DMS 273 treated with DMSO at 0.1 percent for 48 hours (cell line): ENCODE measurements around the gene SPAG9.

Experiments
- DNase-seq: peaks from one replicate; lab custom pipeline; 2025; lab: John Stamatoyannopoulos, UW

Gene SPAG9

GRCh38 chr17:50938821-50939541, 181.7 kb downstream of the SPAG9 start:
- no peak for DNase-seq

DNA sequence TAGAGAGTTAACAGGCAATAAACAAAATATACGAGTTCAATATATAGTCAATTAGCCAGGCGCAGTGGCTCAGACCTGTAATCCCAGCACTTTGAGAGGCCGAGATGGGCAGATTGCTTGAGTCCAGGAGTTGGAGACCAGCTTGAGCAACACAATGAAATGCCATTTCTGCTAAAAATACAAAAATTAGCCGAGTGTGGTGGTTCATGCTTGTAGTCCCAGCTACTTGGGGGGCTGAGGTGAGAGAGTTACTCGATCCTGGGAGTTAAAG, 184.7 kb downstream of the SPAG9 start:
- no peak for DNase-seq

GRCh38 chr17:50935221-50935995, 185.3 kb downstream of the SPAG9 start:
- DNase-seq: no peak

DNA sequence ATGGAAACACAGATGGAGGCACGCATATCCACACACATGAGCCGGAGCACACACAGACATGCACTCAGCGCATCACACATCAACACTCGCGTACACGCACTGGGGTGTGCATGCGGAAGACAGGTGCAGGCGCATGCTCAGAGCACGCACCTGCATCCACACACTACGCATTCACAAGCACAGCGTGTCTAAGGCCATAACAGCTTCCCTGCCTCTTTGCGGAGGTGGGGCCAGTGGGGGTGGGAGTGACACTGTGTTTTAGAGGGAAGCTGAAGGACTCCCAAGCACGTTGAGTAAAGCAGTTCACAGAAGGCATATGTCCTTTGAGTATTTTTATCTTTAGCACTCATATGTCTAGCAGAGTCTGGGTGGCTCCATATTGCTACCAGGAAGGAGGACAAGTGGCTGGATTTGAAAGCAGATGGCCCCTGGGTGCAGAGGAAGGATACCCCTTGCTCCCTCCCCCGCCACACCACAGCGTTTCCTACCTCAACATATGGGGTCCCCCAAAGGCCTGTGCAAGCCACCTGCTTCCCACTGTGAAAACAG, 185.9 kb downstream of the SPAG9 start:
- DNase-seq: peak; percentile 98

DNA sequence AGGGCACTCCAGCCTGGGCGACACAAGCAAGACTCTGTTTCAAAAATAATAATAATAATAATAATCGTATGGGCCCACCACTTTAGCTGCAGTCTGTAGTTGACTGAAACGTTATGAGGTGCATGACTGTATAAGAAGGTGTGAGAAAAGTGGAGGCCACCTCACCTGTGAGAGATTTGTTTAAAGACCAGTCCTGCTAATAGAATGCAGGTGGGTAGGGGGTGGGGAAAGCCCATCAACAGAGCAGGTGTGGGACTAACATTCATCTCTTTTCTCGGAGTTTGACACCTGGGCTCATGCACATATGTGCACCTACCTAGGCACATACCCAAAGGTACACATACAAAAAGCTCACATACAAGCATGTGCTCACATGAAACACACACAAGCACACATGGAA, 186.5 kb downstream of the SPAG9 start:
- DNase-seq: no peak

- peak; percentile 96 for DNase-seq
These were observed 189.3 kb downstream of the SPAG9 start for GRCh38 chr17:50931144-50931908.

DNA sequence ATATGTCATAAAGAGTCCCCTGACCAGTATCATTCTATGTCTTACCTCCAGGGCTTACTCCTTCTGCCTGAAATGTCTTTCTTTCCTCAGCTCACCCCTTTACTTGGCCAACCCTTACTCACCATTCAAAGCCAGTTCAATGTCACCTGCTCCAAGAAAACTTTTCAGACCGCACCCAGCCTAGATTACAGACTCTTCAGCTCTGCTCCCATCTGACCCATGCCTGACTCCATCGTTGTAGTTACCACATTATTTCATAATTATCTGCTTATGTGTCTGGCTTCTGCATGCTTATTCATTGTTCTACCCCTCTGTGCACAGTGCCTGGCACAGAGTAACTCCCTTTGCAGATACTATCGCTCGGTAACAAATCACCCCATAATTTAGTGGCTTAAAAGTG, 192.0 kb downstream of the SPAG9 start:
- no peak for DNase-seq

GRCh38 chr17:50927287-50927686, 193.4 kb downstream of the SPAG9 start:
- DNase-seq: no peak

GRCh38 chr17:50926523-50926922, 194.1 kb downstream of the SPAG9 start:
- DNase-seq: no peak

GRCh38 chr17:50925296-50925891, 195.3 kb downstream of the SPAG9 start:
- no peak for DNase-seq

- DNase-seq: no peak
These were observed 195.9 kb downstream of the SPAG9 start for GRCh38 chr17:50924800-50925199.

DNA sequence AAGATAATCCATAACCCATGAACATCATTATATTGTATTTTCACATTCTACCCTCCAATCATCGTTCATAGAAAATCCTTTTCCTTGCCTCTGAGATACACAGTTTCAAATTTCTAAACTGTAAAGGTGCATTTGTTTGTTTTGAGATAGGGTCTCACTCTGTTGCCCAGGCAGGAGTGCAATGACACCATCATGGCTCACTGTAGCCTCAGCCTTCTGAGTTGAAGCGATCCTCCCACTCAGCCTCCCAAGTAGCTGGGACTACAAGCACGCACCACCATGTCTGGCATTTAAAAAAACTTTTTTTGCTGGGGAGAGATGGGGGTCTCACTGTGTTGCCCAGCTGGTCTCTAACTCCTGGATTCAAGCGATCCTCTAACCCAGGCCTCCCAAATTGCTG, 196.4 kb downstream of the SPAG9 start:
- DNase-seq: no peak

GRCh38 chr17:50923611-50924010, 197.1 kb downstream of the SPAG9 start:
- DNase-seq: no peak

GRCh38 chr17:50922721-50923405, 197.8 kb downstream of the SPAG9 start:
- DNase-seq: no peak

- DNase-seq: no peak
These were observed 198.6 kb downstream of the SPAG9 start for GRCh38 chr17:50922107-50922506.

DNA sequence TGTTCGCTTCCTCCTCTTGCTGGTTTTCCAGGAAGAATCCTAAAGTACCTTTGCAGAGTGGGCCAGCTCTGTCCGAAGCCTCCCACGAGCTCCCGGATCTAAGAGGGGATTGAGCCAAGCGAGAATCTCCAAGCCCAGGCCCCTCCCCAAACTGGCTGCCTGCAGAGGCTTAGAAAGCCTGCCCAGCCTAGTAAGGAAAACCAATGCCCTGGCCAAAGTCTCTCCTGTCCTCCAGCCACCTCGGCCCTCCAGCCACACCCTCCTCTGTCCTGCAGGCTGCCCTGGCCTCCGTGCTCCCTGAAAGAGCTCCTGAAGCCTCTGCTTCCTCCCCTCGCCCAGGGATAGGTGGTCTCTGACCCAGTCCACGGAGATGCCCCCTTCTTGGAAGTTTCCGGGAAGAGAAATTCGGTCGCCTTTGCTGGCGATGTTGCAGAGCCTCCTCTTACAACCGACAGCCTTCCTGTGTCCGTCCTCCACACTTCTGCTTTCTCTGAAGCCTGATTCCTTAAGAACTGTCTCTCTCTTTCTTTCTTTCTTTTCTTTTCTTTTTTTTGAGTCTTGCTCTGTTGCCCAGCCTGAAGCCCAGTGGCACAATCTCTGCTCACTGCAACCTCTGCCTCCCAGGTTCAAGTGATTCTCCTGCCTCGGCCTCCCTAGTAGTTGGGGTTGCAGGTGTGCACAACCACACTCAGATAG, 199.6 kb downstream of the SPAG9 start:
- DNase-seq: no peak

DNA sequence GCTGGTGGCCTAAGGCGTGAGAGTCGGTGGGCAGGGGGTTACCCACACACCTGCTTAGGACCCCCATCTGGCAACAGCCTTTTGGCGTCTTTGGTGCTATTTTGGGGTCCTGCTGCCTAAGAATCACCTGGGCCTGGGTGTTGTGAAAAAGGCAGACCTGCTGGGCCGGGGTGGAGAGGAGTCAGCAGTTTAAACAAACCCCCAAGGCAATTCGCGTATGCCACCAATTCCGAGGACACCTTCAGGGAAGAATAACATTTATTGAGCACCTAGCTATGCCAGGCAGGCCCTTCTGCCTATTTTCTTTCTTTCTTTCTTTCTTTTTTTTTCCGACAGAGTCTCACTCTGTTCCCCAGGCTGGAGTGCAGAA, 200.6 kb downstream of the SPAG9 start:
- DNase-seq: no peak

DNA sequence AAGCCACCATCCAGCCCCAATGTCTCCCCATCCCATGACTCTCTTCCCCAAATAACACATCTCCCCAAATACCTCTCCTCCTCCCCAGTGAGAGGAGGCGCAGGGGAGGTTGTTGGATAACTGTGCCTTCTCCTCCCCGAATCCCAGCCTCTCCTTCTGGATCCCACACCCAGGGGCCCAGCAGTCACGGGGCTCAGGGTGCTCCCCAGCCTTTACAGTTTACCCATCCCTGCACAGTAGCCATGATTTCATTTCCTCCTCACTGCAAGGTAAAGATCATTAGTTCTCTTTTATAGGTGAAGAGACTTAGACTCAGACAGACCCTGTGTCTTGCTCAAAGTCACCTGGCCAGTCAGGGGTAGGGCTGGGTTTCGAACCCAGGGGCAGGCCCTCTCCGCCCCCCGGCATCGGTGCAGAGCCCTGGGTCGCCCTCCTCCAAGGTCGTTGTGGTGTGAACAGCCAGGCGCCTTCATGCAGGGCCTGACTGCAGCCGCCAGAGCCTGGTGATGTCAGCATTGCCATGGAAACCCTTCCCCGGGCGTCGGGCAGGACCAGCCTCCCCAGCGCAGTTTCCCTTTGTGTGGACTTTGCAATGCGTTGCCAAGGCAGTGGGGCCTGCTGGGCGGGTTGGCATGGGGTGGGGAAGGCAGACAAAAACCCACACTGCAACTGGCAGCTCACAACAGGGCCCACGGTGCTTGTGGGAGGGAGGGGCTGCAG, 201.2 kb downstream of the SPAG9 start:
- peak; percentile 58 for DNase-seq

GRCh38 chr17:50918933-50919296, 201.8 kb downstream of the SPAG9 start:
- no peak for DNase-seq

DNA sequence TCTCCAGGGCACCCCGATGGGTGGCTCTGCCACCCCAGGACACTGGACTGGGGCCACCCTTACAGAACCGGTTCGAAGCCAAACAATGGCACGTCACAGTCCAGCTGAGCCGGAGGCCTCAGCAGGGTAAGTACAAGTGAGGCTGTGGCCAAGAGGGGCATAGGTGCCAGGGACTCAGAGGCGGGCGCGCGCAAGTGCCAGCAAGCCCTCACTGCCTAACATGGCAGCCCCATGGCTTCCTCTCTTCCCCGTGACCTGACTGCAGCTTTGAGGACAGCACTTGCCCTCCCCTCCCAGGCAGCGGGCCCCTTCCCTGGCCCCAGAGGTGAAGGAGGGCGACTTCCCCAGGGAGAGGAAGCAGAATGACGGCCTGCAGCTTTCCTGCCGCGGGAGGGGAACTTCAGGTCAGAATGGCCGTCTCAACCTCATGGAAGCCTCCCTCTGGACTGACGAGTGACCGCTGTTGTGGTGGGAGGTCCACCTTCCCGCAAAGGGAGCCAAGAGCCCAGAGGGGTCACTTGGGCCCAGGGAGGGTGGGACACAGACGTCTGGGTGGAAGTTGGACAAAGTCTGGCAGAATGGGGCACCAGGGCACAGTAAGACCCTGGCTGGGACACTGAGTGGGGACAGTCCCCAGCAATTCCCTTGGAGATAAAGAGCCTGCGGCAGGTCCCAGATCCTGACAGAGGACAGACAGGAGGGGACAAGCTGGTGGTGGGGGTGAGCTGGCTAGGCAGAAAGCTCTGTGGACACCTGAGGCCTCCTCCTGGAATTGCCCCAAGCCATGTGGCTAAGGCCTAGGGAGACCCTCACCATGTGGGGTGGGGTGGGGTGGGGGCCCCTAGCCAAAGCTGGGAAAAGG, 202.4 kb downstream of the SPAG9 start:
- no peak for DNase-seq
